SU-DHL-6 (cell line): ENCODE measurements around the gene SLC29A2.
A peak's percentile ranks its signal among the peaks of the same experiment; 100 is the strongest.
"Not testable (repeated sequence)": the region's sequence is repeated elsewhere in the genome, so short reads cannot be mapped to it uniquely, and the experiment has no call there.

Source experiments
- H2AFZ ChIP-seq: fragments of 200-600 bp; sonication (generic); 2 replicates; pipeline ENCODE4 v1.6.1; 2014; ENCODE audit warnings: low read depth, mild to moderate bottlenecking, moderate library complexity, mixed read lengths, antibody characterized with exemption, low read length; ENCODE audit not compliant: severe bottlenecking
- H3F3A ChIP-seq: fragments of 200-600 bp; shearing (Covaris generic); 2 replicates; pipeline ENCODE4 v1.6.0; 2016; ENCODE audit warnings: antibody characterized with exemption, mild to moderate bottlenecking; ENCODE audit not compliant: insufficient read depth
- H3K27ac ChIP-seq: fragments of 200-600 bp; sonication (generic); 2 replicates; pipeline ENCODE4 v1.5.1; 2016; ENCODE audit warnings: low read depth, mild to moderate bottlenecking, low read length, moderate library complexity, mixed read lengths
- H3K27me3 ChIP-seq: fragments of 200-600 bp; sonication (generic), shearing (Covaris generic); 2 replicates; pipeline ENCODE4 v1.6.0; 2014; ENCODE audit warnings: mild to moderate bottlenecking, low read length
- H3K36me3 ChIP-seq: fragments of 200-600 bp; sonication (generic); 2 replicates; pipeline ENCODE4 v1.6.1; 2014; ENCODE audit warnings: mild to moderate bottlenecking, low read length, mixed read lengths
- H3K4me2 ChIP-seq: fragments of 300-600, 200-600 bp; shearing (Covaris generic), sonication (generic); 2 replicates; pipeline ENCODE4 v1.6.0; 2014; ENCODE audit warnings: low read length, low read depth, mild to moderate bottlenecking; ENCODE audit not compliant: poor library complexity, severe bottlenecking
- H3K4me3 ChIP-seq: fragments of 200-600 bp; sonication (generic); 2 replicates; pipeline ENCODE4 v1.5.1; 2014; ENCODE audit warnings: antibody characterized with exemption, low read length, mild to moderate bottlenecking, mixed read lengths; ENCODE audit not compliant: insufficient read depth, poor library complexity, severe bottlenecking
- H3K79me2 ChIP-seq: fragments of 200-600 bp; sonication (generic); 2 replicates; pipeline ENCODE4 v1.6.1; 2014; ENCODE audit warnings: mild to moderate bottlenecking, low read length, moderate library complexity; ENCODE audit not compliant: insufficient read depth
- H3K9ac ChIP-seq: fragments of 200-600 bp; sonication (generic); 2 replicates; pipeline ENCODE4 v1.7.0; 2014; ENCODE audit warnings: mild to moderate bottlenecking, low read length
- H3K9me2 ChIP-seq: fragments of 200-600 bp; sonication (generic); replicated peaks from 2 replicates; pipeline ENCODE4 v1.6.1; 2014; ENCODE audit warnings: low read length; ENCODE audit not compliant: insufficient read depth
- H3K9me3 ChIP-seq: fragments of 200-600 bp; sonication (generic); 2 replicates; pipeline ENCODE4 v1.6.1; 2014; ENCODE audit warnings: low read length, mixed read lengths; ENCODE audit not compliant: insufficient read depth
- H4K20me1 ChIP-seq: fragments of 200-600 bp; sonication (generic); 2 replicates; pipeline ENCODE4 v1.6.1; 2014; ENCODE audit warnings: low read depth, mild to moderate bottlenecking, antibody characterized with exemption, low read length, moderate library complexity, mixed read lengths
- EZH2phosphoT487 ChIP-seq: fragments of 200-600 bp; sonication (generic), shearing (Covaris generic); conservative IDR thresholded peaks from 2 replicates; pipeline ENCODE4 v1.6.1; 2018; ENCODE audit warnings: mild to moderate bottlenecking, antibody characterized with exemption, low read length, moderate library complexity, mixed read lengths
- TF ChIP-seq, protein P1 (sequence below): fragments of 200-600 bp; sonication (generic); IDR thresholded peaks from one replicate; pipeline ENCODE4 v1.5.1; 2017; ENCODE audit warnings: antibody characterized with exemption, mild to moderate bottlenecking, low read length, moderate library complexity; ENCODE audit not compliant: insufficient read depth, poor library complexity, severe bottlenecking

SLC29A2 gene

DNA sequence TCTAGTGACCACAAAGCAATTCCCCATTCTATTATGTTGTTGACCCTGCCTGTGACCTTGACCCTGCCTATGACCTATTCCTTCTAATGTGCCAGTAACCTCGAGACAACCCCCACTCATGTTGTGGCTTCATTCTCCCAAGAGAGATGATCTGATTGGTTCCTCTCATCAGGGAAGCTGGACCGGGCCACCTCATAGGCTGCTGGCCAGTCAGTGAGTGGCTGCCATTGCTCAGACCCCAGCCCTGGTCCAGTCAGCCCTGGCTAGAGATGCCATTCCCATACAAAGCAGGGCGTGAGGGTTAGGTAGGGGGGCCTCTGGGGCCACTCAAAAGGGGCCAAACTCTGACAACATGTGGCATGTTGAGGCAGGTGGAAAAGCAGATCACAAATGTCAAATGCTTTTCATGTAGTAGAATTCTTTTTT is 11.9 kb downstream of the SLC29A2 start:
- TF ChIP-seq EZH2phosphoT487, result no peak
- TF ChIP-seq, protein P1, sequence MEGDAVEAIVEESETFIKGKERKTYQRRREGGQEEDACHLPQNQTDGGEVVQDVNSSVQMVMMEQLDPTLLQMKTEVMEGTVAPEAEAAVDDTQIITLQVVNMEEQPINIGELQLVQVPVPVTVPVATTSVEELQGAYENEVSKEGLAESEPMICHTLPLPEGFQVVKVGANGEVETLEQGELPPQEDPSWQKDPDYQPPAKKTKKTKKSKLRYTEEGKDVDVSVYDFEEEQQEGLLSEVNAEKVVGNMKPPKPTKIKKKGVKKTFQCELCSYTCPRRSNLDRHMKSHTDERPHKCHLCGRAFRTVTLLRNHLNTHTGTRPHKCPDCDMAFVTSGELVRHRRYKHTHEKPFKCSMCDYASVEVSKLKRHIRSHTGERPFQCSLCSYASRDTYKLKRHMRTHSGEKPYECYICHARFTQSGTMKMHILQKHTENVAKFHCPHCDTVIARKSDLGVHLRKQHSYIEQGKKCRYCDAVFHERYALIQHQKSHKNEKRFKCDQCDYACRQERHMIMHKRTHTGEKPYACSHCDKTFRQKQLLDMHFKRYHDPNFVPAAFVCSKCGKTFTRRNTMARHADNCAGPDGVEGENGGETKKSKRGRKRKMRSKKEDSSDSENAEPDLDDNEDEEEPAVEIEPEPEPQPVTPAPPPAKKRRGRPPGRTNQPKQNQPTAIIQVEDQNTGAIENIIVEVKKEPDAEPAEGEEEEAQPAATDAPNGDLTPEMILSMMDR, result no peak
- Histone ChIP-seq H3F3A (no peaks in the 10 kb centered on the region), H3K27ac (no peak overlapping the region), H3K9me2 (no peaks in the 10 kb centered on the region), H3K9me3 (no peaks in the 10 kb centered on the region), H3K4me3 (no peak overlapping the region), H3K79me2 (no peaks in the 10 kb centered on the region), H3K9ac (no peak overlapping the region), H3K27me3 (no peaks in the 10 kb centered on the region), H3K36me3 (no peaks in the 10 kb centered on the region; the same call in 1 of the 2 replicates), H3K4me2 (no peak overlapping the region), H2AFZ (no peak overlapping the region), H4K20me1 (no peaks in the 10 kb centered on the region)

DNA sequence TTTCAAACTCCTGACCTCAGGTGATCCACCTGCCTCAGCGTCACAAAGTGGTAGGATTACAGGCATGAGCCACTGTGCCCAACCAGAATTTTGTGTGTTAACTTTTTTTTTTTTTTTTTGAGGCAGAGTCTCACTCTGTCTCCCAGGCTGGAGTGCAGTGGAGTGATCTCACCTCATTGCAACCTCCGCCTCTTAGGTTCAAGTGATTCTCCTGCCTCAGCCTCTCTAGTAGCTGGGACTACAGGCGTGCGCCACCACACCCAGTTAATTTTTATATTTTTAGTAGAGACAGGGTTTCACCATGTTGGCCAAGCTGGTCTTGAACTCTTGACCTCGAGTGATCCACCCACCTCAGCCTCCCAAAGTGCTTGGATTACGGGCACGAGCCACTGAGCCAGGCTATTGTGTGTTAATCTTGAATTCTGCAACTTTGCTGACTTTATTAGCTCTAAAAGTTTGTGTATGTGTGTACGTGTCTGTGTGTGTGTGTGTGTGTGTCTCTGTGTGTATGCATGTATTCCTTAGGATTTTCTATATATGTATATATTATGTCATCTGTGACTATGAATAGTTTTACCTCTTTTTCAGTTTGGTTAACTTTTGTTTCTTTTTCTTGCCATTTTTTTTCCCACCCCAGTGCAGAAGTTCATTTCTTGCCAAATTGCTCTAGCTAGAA is 20.9 kb downstream of the SLC29A2 start:
- H3K27ac ChIP-seq, H3K9me2 ChIP-seq, H2AFZ ChIP-seq, H3K36me3 ChIP-seq, H3K79me2 ChIP-seq, H3K4me2 ChIP-seq, H4K20me1 ChIP-seq, H3K4me3 ChIP-seq, H3K27me3 ChIP-seq, H3K9ac ChIP-seq, H3K9me3 ChIP-seq: not testable (repeated sequence)
- peaks cover 10% of the 10 kb centered on the region for H3F3A ChIP-seq

DNA sequence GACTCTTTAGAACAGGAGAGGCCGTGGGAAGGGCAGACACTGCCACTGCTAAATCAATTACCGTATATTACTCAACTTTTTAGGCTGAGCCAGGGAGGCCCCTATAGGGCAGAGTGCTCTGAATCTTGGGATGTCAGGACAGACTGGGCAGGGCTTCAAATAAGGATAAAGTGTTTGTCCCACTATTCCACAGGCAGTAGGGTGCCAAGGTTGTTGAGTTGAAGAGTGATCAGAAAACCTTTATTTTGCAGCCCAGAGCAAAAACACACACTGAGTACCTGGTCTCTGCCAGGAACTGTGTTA is 22.5 kb downstream of the SLC29A2 start:
- H3K4me2 ChIP-seq, result peak overlapping the region; percentile 5
- H3K4me3 ChIP-seq, result no peak overlapping the region
- no peaks in the 10 kb centered on the region for H4K20me1 ChIP-seq
- peaks cover 8% of the 10 kb centered on the region for H3K79me2 ChIP-seq
- no peaks in the 10 kb centered on the region for H3K9me3 ChIP-seq
- H2AFZ ChIP-seq, result no peak overlapping the region
- no peak overlapping the region for H3K9ac ChIP-seq
- H3K27me3 ChIP-seq, result no peaks in the 10 kb centered on the region
- H3K36me3 ChIP-seq, result no peaks in the 10 kb centered on the region
- H3F3A ChIP-seq, result peaks cover 16% of the 10 kb centered on the region
- TF ChIP-seq, protein P1, result no peak
- TF ChIP-seq EZH2phosphoT487, result no peak
- H3K9me2 ChIP-seq, result no peaks in the 10 kb centered on the region
- no peak overlapping the region for H3K27ac ChIP-seq

DNA sequence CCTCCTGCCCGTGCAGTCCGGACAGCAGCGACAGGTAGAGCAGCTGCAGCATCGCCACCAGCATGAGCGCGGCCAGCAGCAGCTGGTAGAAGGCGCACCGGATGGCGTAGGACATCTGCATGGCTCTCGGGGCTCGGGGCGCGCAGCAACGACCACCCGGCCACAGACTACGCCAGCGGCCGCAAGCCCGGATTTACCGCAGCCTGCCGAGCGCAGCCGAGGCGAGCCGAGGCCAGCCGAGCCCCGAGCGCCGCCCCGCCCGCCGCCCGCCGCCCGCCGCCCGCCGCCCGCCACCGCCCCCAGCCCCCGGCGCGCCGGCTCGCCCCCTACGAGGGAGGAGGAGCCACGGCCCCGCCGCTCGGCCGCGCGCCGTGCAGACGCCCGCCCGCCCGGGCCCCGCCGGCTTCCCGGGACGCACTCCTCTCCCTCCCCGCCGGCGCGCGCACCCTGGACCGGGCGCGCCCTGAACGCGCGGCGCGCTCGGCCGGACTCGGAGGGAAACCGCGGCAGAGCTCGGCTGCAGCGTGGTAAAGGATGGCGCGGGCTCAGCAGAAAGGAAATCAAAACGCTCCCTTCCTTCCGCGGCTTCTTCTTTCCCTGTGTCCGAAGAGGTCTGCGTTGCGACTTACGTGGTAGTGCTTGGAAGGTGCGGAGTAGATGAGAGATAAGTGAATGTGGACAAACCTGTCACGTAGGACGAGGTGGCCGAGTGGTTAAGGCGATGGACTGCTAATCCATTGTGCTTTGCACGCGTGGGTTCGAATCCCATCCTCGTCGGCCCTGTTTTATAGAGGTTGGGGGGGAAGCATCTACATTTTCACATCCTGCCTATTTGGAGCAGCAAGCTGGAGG is 23.9 kb downstream of the SLC29A2 start, which contains the start of gene B4GAT1:
B4GAT1 (minus strand) TSS at position 205 of the 852 bp plus-strand sequence; CDS start at position 121, 84 bp downstream.
- peak within 1 kb of the TSS; percentile 63 for H3K27ac ChIP-seq
- H2AFZ ChIP-seq, result peak within 1 kb of the TSS; percentile 75
- H3K9me3 ChIP-seq, result no peaks in the 10 kb centered on the region
- H3K4me2 ChIP-seq, result peak within 1 kb of the TSS; percentile 72
- H3K9me2 ChIP-seq, result no peaks in the 10 kb centered on the region
- H3K36me3 ChIP-seq, result no peaks in the 10 kb centered on the region
- no peaks in the 10 kb centered on the region for H3K27me3 ChIP-seq
- H3F3A ChIP-seq, result peaks cover 16% of the 10 kb centered on the region
- H3K9ac ChIP-seq, result peak within 1 kb of the TSS; percentile 75
- TF ChIP-seq, protein P1, result no peak
- TF ChIP-seq EZH2phosphoT487, result no peak
- H3K4me3 ChIP-seq, result peak within 1 kb of the TSS; percentile 77
- no peaks in the 10 kb centered on the region for H4K20me1 ChIP-seq
- H3K79me2 ChIP-seq, result peaks cover 17% of the 10 kb centered on the region
